Measurements from ENCODE around the gene PSPC1.

GRCh38 chr13:19795956-19796355, 13.2 kb upstream of the PSPC1 start:
- TF ChIP-seq, protein P1, sequence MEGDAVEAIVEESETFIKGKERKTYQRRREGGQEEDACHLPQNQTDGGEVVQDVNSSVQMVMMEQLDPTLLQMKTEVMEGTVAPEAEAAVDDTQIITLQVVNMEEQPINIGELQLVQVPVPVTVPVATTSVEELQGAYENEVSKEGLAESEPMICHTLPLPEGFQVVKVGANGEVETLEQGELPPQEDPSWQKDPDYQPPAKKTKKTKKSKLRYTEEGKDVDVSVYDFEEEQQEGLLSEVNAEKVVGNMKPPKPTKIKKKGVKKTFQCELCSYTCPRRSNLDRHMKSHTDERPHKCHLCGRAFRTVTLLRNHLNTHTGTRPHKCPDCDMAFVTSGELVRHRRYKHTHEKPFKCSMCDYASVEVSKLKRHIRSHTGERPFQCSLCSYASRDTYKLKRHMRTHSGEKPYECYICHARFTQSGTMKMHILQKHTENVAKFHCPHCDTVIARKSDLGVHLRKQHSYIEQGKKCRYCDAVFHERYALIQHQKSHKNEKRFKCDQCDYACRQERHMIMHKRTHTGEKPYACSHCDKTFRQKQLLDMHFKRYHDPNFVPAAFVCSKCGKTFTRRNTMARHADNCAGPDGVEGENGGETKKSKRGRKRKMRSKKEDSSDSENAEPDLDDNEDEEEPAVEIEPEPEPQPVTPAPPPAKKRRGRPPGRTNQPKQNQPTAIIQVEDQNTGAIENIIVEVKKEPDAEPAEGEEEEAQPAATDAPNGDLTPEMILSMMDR (conservative IDR thresholded peaks at IDR 0.05): no peak
- TF ChIP-seq ZFX (IDR thresholded peaks at IDR 0.05): no peak
